ENCODE data around the gene ZBTB43. TPM values are rescaled to one million over a fixed set of nuclear protein-coding genes. Genes with fewer than 3 reads are reported as not detected.

Gene ZBTB43
- total and polyA plus RNA-seq, 2 of the 4 experiments (the other 2 are of a cell fraction), result 4.5 to 15.1 TPM

- Histone ChIP-seq H3K56ac (ENCODE audit: extremely low read depth, insufficient read depth, low read length) (no peak overlapping the region), H3K27me3 (ENCODE audit: control insufficient read depth, insufficient read depth, low read length) (no peaks in the 10 kb centered on the region), H3K4me2 (ENCODE audit: low read depth, low read length) (no peak overlapping the region), H3K9ac (ENCODE audit: low read depth, low read length) (no peak overlapping the region), H4K5ac (ENCODE audit: low read depth, low read length) (no peak overlapping the region), H3K9me1 (ENCODE audit: insufficient read depth, low read length) (peaks cover 10% of the 10 kb centered on the region), H4K91ac (ENCODE audit: insufficient read depth, low read depth, low read length) (no peak overlapping the region), H2AK5ac (ENCODE audit: low read depth, low read length) (no peak overlapping the region), H3K79me1 (ENCODE audit: low read depth in 1 of 2, low read length in 2 of 2) (peaks cover 36 to 69% of the 10 kb centered on the region in 2 experiments), H3K9me3 (ENCODE audit: control insufficient read depth, insufficient read depth, low read length) (no peaks in the 10 kb centered on the region), H2BK5ac (ENCODE audit: low read depth, low read length, poor library complexity, severe bottlenecking) (no peak overlapping the region), H4K20me1 (ENCODE audit: insufficient read depth, low read length) (peaks cover 46% of the 10 kb centered on the region), H3K4me1 (ENCODE audit: control insufficient read depth, insufficient read depth, low read length) (peaks cover 3% of the 10 kb centered on the region), H3K4me3 (ENCODE audit: insufficient read depth, low read depth, low read length) (no peak overlapping the region), H2BK20ac (ENCODE audit: low read depth, low read length) (no peak overlapping the region), H3K4ac (ENCODE audit: low read depth, low read length) (no peak overlapping the region), H3K14ac (replicated peaks; ENCODE audit: low read depth, low read length) (no peak overlapping the region), H2AK9ac (replicated peaks; ENCODE audit: low read depth, low read length, poor library complexity) (no peak overlapping the region), H2BK120ac (ENCODE audit: low read depth, low read length) (no peak overlapping the region), H3K36me3 (ENCODE audit: control insufficient read depth, insufficient read depth, low read length) (peaks cover 31% of the 10 kb centered on the region), H3K27ac (ENCODE audit: insufficient read depth, low read length) (no peak overlapping the region), H4K8ac (ENCODE audit: low read depth in 2 of 2, low read length in 2 of 2) (no peak overlapping the region), H2AFZ (replicated peaks; ENCODE audit: low read length, poor library complexity) (no peak overlapping the region), H3K18ac (ENCODE audit: low read depth, low read length) (no peak overlapping the region), H3K23ac (ENCODE audit: low read depth, low read length) (no peak overlapping the region), H2BK15ac (ENCODE audit: low read depth, low read length) (no peak overlapping the region)
- in situ Hi-C loops (cut with MboI; ENCODE audit: low sequenced_read_pairs) (no loop called here), dilution Hi-C loops (cut with HindIII; ENCODE audit: low sequenced_read_pairs, unreplicated experiment) (no loop called here), intact Hi-C loops (cut with micrococcal nuclease) (no loop called here)
- TF ChIP-seq BHLHE40 (IDR thresholded peaks at IDR 0.05; ENCODE audit: low read depth, low read length) (no peak), FOS (IDR thresholded peaks at IDR 0.05; ENCODE audit: low read depth, low read length) (no peak), SMC3 (IDR thresholded peaks at IDR 0.05; ENCODE audit: low read depth, low read length) (no peak), CTCF (conservative IDR thresholded peaks at IDR 0.05; ENCODE audit: low read depth, low read length) (no peak), USF2 (IDR thresholded peaks at IDR 0.05; ENCODE audit: low read depth, low read length) (no peak), MAFK (IDR thresholded peaks at IDR 0.05; ENCODE audit: low read depth, low read length) (no peak), RFX5 (IDR thresholded peaks at IDR 0.05; ENCODE audit: low read depth, low read length) (no peak), RCOR1 (IDR thresholded peaks at IDR 0.05; ENCODE audit: insufficient replicate concordance, low read length) (no peak), NFE2L2 (IDR thresholded peaks at IDR 0.05; ENCODE audit: low read depth, low read length) (no peak), MAZ (IDR thresholded peaks at IDR 0.05; ENCODE audit: borderline replicate concordance, low read depth, low read length) (no peak), ELK1 (IDR thresholded peaks at IDR 0.05; ENCODE audit: borderline replicate concordance, low read depth, low read length) (no peak)
- BruUV-seq (replicated peaks), result no TSS peak
- WGBS, 2 experiments (ENCODE audit: extremely low coverage in 2 of 2, insufficient read length in 1 of 2), result 96% methylated on average over 4 of the region's 11 CpGs; no CpG with 5 or more reads in 1 of the 2 experiments
- CTCF ChIA-PET, result no interaction called here
- DNase-seq, result no peak
- ATAC-seq (ENCODE audit: low read depth), result no peak
- POLR2A ChIA-PET (ENCODE audit: unreplicated experiment), result no interaction called here
Measured at GRCh38 chr9:126882746-126883145, 77.9 kb downstream of the ZBTB43 start.

Measured in IMR-90 (cell line).